Ovary (tissue), 3 donors: ENCODE results near the gene EXOC1L.

Experiments
- CTCF ChIP-seq, 3 donors: fragments of 450-650 bp in 2 of 3; fragments of 200-600 bp in 1 of 3; IDR thresholded peaks; one replicate each; pipeline versions ENCODE4 v1.5.1 to v1.8.0; 2016 to 2022; ENCODE audit warnings: antibody characterized with exemption in 3 of 3, mild to moderate bottlenecking in 1 of 3
- EP300 ChIP-seq: sonication (generic); formaldehyde crosslinking; IDR thresholded peaks from one replicate; pipeline ENCODE4 v1.6.1; 2017; ENCODE audit warnings: antibody characterized with exemption
- donor health status: DM: no; HTN: no; CAD: no.

DNA sequence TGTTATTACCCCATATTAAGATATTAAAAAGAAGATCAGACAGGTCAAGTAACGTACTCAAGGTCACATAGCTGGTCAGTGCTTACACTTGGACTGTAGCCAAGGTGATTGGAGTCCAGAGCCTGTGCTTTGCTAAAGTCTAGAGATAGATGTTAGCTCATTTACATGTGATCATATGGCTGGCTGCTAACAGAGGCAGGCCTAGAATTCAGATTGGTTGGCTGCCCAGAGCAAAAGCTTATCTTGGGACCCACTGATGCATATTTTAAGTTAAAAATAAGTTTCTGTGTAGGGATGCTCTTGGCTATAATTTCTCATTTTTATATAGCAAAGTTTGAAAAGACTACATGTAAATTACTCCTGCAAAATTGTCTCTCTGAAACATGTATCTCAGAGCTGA, 18.1 kb upstream of the EXOC1L start:
- TF ChIP-seq CTCF (IDR thresholded peaks at IDR 0.05) (no peak), EP300 (no peak)
